ENCODE measurements around the gene WNT9B. TPM values are rescaled to one million over a fixed set of nuclear protein-coding genes. Genes with fewer than 3 reads are reported as not detected.

Gene WNT9B
- total RNA-seq, 1 experiment from 2014 or later = not detected

- Histone ChIP-seq H3K27me3 (replicated peaks; ENCODE audit: insufficient read depth, low read depth, low read length, poor library complexity) (no peaks in the 10 kb centered on the region), H3K9me3 (ENCODE audit: low read depth, low read length, poor library complexity, severe bottlenecking) (no peaks in the 10 kb centered on the region), H3K27ac (ENCODE audit: low read depth, low read length, poor library complexity, severe bottlenecking) (no peak overlapping the region), H3K36me3 (ENCODE audit: insufficient read depth, low read length, poor library complexity, severe bottlenecking) (no peaks in the 10 kb centered on the region), H3K4me1 (ENCODE audit: insufficient read depth, low read length, poor library complexity, severe bottlenecking) (no peaks in the 10 kb centered on the region), H3K4me3 (ENCODE audit: low read depth, low read length, poor library complexity, severe bottlenecking) (no peak overlapping the region)
- BruUV-seq (replicated peaks) = no TSS peak
- intact Hi-C loops (cut with micrococcal nuclease; ENCODE audit: unreplicated experiment) = no loop called here
- POLR2A ChIA-PET (ENCODE audit: low non-redundant PET) = no interaction called here
- no peak for DNase-seq (ENCODE audit: low spot score)
- CTCF ChIA-PET = no interaction called here
- TF ChIP-seq EZH2 (IDR thresholded peaks at IDR 0.05; ENCODE audit: borderline replicate concordance, low read depth, low read length, poor library complexity, severe bottlenecking) (no peak), CTCF (conservative IDR thresholded peaks at IDR 0.05; ENCODE audit: low read depth, low read length) (no peak)
Observed at GRCh38 chr17:46884552-46884951, 33.2 kb downstream of the WNT9B start.

GRCh38 chr17:46885415-46886309 is 34.3 kb downstream of the WNT9B start:
- Histone ChIP-seq H3K4me1 (ENCODE audit: insufficient read depth, low read length, poor library complexity, severe bottlenecking) (no peaks in the 10 kb centered on the region), H3K27me3 (replicated peaks; ENCODE audit: insufficient read depth, low read depth, low read length, poor library complexity) (no peaks in the 10 kb centered on the region), H3K36me3 (ENCODE audit: insufficient read depth, low read length, poor library complexity, severe bottlenecking) (no peaks in the 10 kb centered on the region), H3K4me3 (ENCODE audit: low read depth, low read length, poor library complexity, severe bottlenecking) (no peak overlapping the region), H3K27ac (ENCODE audit: low read depth, low read length, poor library complexity, severe bottlenecking) (no peak overlapping the region), H3K9me3 (ENCODE audit: low read depth, low read length, poor library complexity, severe bottlenecking) (no peaks in the 10 kb centered on the region)
- intact Hi-C loops (cut with micrococcal nuclease; ENCODE audit: unreplicated experiment) = no loop called here
- no peak for TF ChIP-seq EZH2 (IDR thresholded peaks at IDR 0.05; ENCODE audit: borderline replicate concordance, low read depth, low read length, poor library complexity, severe bottlenecking)
- TF ChIP-seq CTCF (conservative IDR thresholded peaks at IDR 0.05; ENCODE audit: low read depth, low read length) = no peak
- BruUV-seq (replicated peaks) = no TSS peak
- CTCF ChIA-PET = no interaction called here
- POLR2A ChIA-PET (ENCODE audit: low non-redundant PET) = no interaction called here
- no peak for DNase-seq (ENCODE audit: low spot score)

- Histone ChIP-seq H3K27me3 (replicated peaks; ENCODE audit: insufficient read depth, low read depth, low read length, poor library complexity) (no peaks in the 10 kb centered on the region), H3K27ac (ENCODE audit: low read depth, low read length, poor library complexity, severe bottlenecking) (no peak overlapping the region), H3K4me1 (ENCODE audit: insufficient read depth, low read length, poor library complexity, severe bottlenecking) (no peaks in the 10 kb centered on the region), H3K36me3 (ENCODE audit: insufficient read depth, low read length, poor library complexity, severe bottlenecking) (no peaks in the 10 kb centered on the region), H3K4me3 (ENCODE audit: low read depth, low read length, poor library complexity, severe bottlenecking) (no peak overlapping the region), H3K9me3 (ENCODE audit: low read depth, low read length, poor library complexity, severe bottlenecking) (no peaks in the 10 kb centered on the region)
- TF ChIP-seq EZH2 (IDR thresholded peaks at IDR 0.05; ENCODE audit: borderline replicate concordance, low read depth, low read length, poor library complexity, severe bottlenecking) = no peak
- TF ChIP-seq CTCF (conservative IDR thresholded peaks at IDR 0.05; ENCODE audit: low read depth, low read length) = no peak
- BruUV-seq (replicated peaks) = no TSS peak
- POLR2A ChIA-PET (ENCODE audit: low non-redundant PET) = no interaction called here
- DNase-seq (ENCODE audit: low spot score) = no peak
- intact Hi-C loops (cut with micrococcal nuclease; ENCODE audit: unreplicated experiment) = no loop called here
- CTCF ChIA-PET = no interaction called here
Observed at GRCh38 chr17:46886310-46886663, 34.9 kb downstream of the WNT9B start.

Measured in A673 (cell line).